IMR-90 (cell line): ENCODE measurements around the gene ALDH7A1. TPM values are rescaled to one million over a fixed set of nuclear protein-coding genes. Genes with fewer than 3 reads are reported as not detected.

Experiments
- ATAC-seq: fragments of 200-7000 bp; cut with Tn5 transposase; 2 replicates; pipeline ENCODE4 v1.9.1; 2020; ENCODE audit warnings: low read depth, mild to moderate bottlenecking, moderate library complexity
- BruUV-seq: library from RNA; stranded (reverse); fragments of 400-500 nt; replicated peaks from 2 replicates; lab custom pipeline; 2021; lab: Mats Ljungman, UMichigan
- CTCF ChIA-PET: fragments of 300-600 bp; formaldehyde crosslinking; extraction: SDS; loops from one replicate; lab custom pipeline; 2021; ENCODE audit warnings: antibody characterized with exemption; lab: Yijun Ruan, JAX
- POLR2A ChIA-PET: fragments of 300-600 bp; sonication (Branson Sonifier 250); formaldehyde crosslinking; loops from one replicate; lab custom pipeline; 2022; ENCODE audit warnings: antibody characterized with exemption; ENCODE audit not compliant: unreplicated experiment; lab: Charles Lee
- DNase-seq: peaks from one replicate; pipeline ENCODE4 v3.0.0; 2013
- H2AFZ ChIP-seq: replicated peaks from 2 replicates; pipeline ENCODE3; 2013; ENCODE audit warnings: low read length, mild to moderate bottlenecking; ENCODE audit not compliant: poor library complexity
- H2AK5ac ChIP-seq: 2 replicates; pipeline ENCODE4 v1.6.1; 2013; ENCODE audit warnings: low read depth, low read length, inconsistent platforms
- H2AK9ac ChIP-seq: replicated peaks from 2 replicates; pipeline ENCODE3; 2013; ENCODE audit warnings: mild to moderate bottlenecking, low read depth, low read length, moderate library complexity; ENCODE audit not compliant: poor library complexity
- H2BK120ac ChIP-seq: 2 replicates; pipeline ENCODE4 v1.6.1; 2013; ENCODE audit warnings: low read depth, low read length, inconsistent platforms
- H2BK15ac ChIP-seq: 3 replicates; pipeline ENCODE4 v1.6.1; 2013; ENCODE audit warnings: low read depth, low read length, inconsistent platforms
- H2BK20ac ChIP-seq: 2 replicates; pipeline ENCODE4 v1.6.1; 2013; ENCODE audit warnings: low read depth, mild to moderate bottlenecking, inconsistent platforms, low read length, moderate library complexity
- H2BK5ac ChIP-seq: 2 replicates; pipeline ENCODE4 v1.6.1; 2013; ENCODE audit warnings: mild to moderate bottlenecking, low read depth, low read length, inconsistent platforms; ENCODE audit not compliant: poor library complexity, severe bottlenecking
- H3K14ac ChIP-seq: replicated peaks from 2 replicates; pipeline ENCODE4 v1.6.1; 2013; ENCODE audit warnings: low read depth, low read length, inconsistent platforms
- H3K18ac ChIP-seq: 2 replicates; pipeline ENCODE4 v1.6.1; 2013; ENCODE audit warnings: low read depth, low read length, control low read depth
- H3K23ac ChIP-seq: 2 replicates; pipeline ENCODE4 v1.6.1; 2013; ENCODE audit warnings: low read depth, low read length, inconsistent platforms
- H3K27ac ChIP-seq: 2 replicates; pipeline ENCODE4 v1.5.1; 2013; ENCODE audit warnings: mild to moderate bottlenecking, control low read depth, low read length; ENCODE audit not compliant: insufficient read depth
- H3K27me3 ChIP-seq: 2 replicates; pipeline ENCODE4 v1.6.1; 2013; ENCODE audit warnings: low read length; ENCODE audit not compliant: control insufficient read depth, insufficient read depth
- H3K36me3 ChIP-seq: 2 replicates; pipeline ENCODE4 v1.6.1; 2013; ENCODE audit warnings: low read length, mixed read lengths; ENCODE audit not compliant: control insufficient read depth, insufficient read depth
- H3K4ac ChIP-seq: 2 replicates; pipeline ENCODE4 v1.6.1; 2013; ENCODE audit warnings: low read depth, low read length, inconsistent platforms
- H3K4me1 ChIP-seq: 2 replicates; pipeline ENCODE4 v1.6.1; 2013; ENCODE audit warnings: low read length, mixed read lengths; ENCODE audit not compliant: control insufficient read depth, insufficient read depth
- H3K4me2 ChIP-seq: 2 replicates; pipeline ENCODE4 v1.6.1; 2013; ENCODE audit warnings: low read depth, mild to moderate bottlenecking, control low read depth, low read length, moderate library complexity
- H3K4me3 ChIP-seq: 2 replicates; pipeline ENCODE4 v1.5.1; 2013; ENCODE audit warnings: low read depth, mild to moderate bottlenecking, control low read depth, low read length, moderate library complexity; ENCODE audit not compliant: insufficient read depth
- H3K56ac ChIP-seq: 2 replicates; pipeline ENCODE4 v1.6.1; 2013; ENCODE audit warnings: low read length, inconsistent platforms; ENCODE audit not compliant: insufficient read depth; ENCODE audit errors: extremely low read depth
- H3K79me1 ChIP-seq, 2 experiments: 2 replicates each; pipeline ENCODE4 v1.6.1; 2013; ENCODE audit warnings: low read length in 2 of 2, inconsistent platforms in 1 of 2, low read depth in 1 of 2
- H3K9ac ChIP-seq: 2 replicates; pipeline ENCODE4 v1.6.1; 2013; ENCODE audit warnings: low read depth, low read length, control low read depth
- H3K9me1 ChIP-seq: 2 replicates; pipeline ENCODE4 v1.6.1; 2013; ENCODE audit warnings: low read length, inconsistent platforms; ENCODE audit not compliant: insufficient read depth
- H3K9me3 ChIP-seq: 2 replicates; pipeline ENCODE4 v1.6.1; 2013; ENCODE audit warnings: low read length; ENCODE audit not compliant: control insufficient read depth, insufficient read depth
- H4K20me1 ChIP-seq: 2 replicates; pipeline ENCODE4 v1.6.1; 2013; ENCODE audit warnings: low read length, inconsistent platforms; ENCODE audit not compliant: insufficient read depth
- H4K5ac ChIP-seq: 2 replicates; pipeline ENCODE4 v1.6.1; 2013; ENCODE audit warnings: mild to moderate bottlenecking, low read depth, low read length, control low read depth
- H4K8ac ChIP-seq, 2 experiments: 2 replicates each; pipeline ENCODE4 v1.6.1; 2013; ENCODE audit warnings: low read depth in 2 of 2, low read length in 2 of 2, control low read depth in 1 of 2, inconsistent platforms in 1 of 2
- H4K91ac ChIP-seq: 2 replicates; pipeline ENCODE4 v1.6.1; 2013; ENCODE audit warnings: low read depth, low read length, inconsistent platforms; ENCODE audit not compliant: insufficient read depth
- BHLHE40 ChIP-seq: fragments of 150-350 bp; IDR thresholded peaks from 2 replicates; pipeline ENCODE4 v1.6.1; 2016; ENCODE audit warnings: mild to moderate bottlenecking, low read depth, low read length
- CEBPB ChIP-seq: IDR thresholded peaks from 2 replicates; pipeline ENCODE4 v1.6.1; 2012; ENCODE audit warnings: low read depth, low read length, improper control_type of control experiment
- CHD1 ChIP-seq: IDR thresholded peaks from 2 replicates; pipeline ENCODE4 v1.6.1; 2012; ENCODE audit warnings: low read depth, low read length, improper control_type of control experiment
- CTCF ChIP-seq: conservative IDR thresholded peaks from 2 replicates; pipeline ENCODE4 v1.5.1; 2012; ENCODE audit warnings: mild to moderate bottlenecking, low read depth, low read length, improper control_type of control experiment
- ELK1 ChIP-seq: fragments of 150-350 bp; IDR thresholded peaks from 2 replicates; pipeline ENCODE4 v1.6.1; 2016; ENCODE audit warnings: low read depth, mild to moderate bottlenecking, low read length, moderate library complexity, borderline replicate concordance
- FOS ChIP-seq: fragments of 150-350 bp; IDR thresholded peaks from 2 replicates; pipeline ENCODE4 v1.6.1; 2016; ENCODE audit warnings: low read depth, low read length
- MAFK ChIP-seq: IDR thresholded peaks from 2 replicates; pipeline ENCODE4 v1.6.1; 2012; ENCODE audit warnings: low read depth, low read length, improper control_type of control experiment
- MXI1 ChIP-seq: IDR thresholded peaks from 2 replicates; pipeline ENCODE4 v1.6.1; 2012; ENCODE audit warnings: low read depth, mild to moderate bottlenecking, low read length, moderate library complexity, borderline replicate concordance
- NFE2L2 ChIP-seq: fragments of 150-350 bp; IDR thresholded peaks from 2 replicates; pipeline ENCODE4 v1.6.1; 2016; ENCODE audit warnings: low read depth, mild to moderate bottlenecking, low read length
- RAD21 ChIP-seq: IDR thresholded peaks from 2 replicates; pipeline ENCODE4 v1.6.1; 2012; ENCODE audit warnings: low read length, improper control_type of control experiment
- RCOR1 ChIP-seq: IDR thresholded peaks from 2 replicates; pipeline ENCODE4 v1.6.1; 2012; ENCODE audit warnings: mild to moderate bottlenecking, low read length, improper control_type of control experiment; ENCODE audit not compliant: insufficient replicate concordance
- RFX5 ChIP-seq: IDR thresholded peaks from 2 replicates; pipeline ENCODE4 v1.8.0; 2012; ENCODE audit warnings: low read depth, mild to moderate bottlenecking, low read length, moderate library complexity
- SMC3 ChIP-seq: fragments of 150-350 bp; IDR thresholded peaks from 2 replicates; pipeline ENCODE4 v1.6.1; 2016; ENCODE audit warnings: low read depth, mild to moderate bottlenecking, antibody characterized with exemption, low read length, moderate library complexity
- USF2 ChIP-seq: fragments of 150-350 bp; IDR thresholded peaks from 2 replicates; pipeline ENCODE4 v1.6.1; 2017; ENCODE audit warnings: mild to moderate bottlenecking, antibody characterized with exemption, low read length, low read depth
- WGBS, 2 experiments: methylation state at CpG; one replicate each; pipeline versions ENCODE4 v1.1.5 to v1.1.7; 2013; ENCODE audit warnings: missing lambda C conversion rate in 2 of 2; ENCODE audit not compliant: insufficient read length in 1 of 2; ENCODE audit errors: extremely low coverage in 2 of 2; 5-methylcytosine and 5-hydroxymethylcytosine counted together
- dilution Hi-C: fragments of 300-500 bp; cut with HindIII; formaldehyde crosslinking; loops from one replicate; pipeline ENCODE4 v1.14.3; 2018; ENCODE audit warnings: low sequenced_read_pairs; ENCODE audit not compliant: unreplicated experiment
- in situ Hi-C: fragments of 300-500 bp; cut with MboI; formaldehyde crosslinking; loops from 3 replicates; pipeline ENCODE4 v1.14.3; 2019; ENCODE audit warnings: low sequenced_read_pairs, inconsistent platforms, mixed read lengths
- intact Hi-C: fragments of 100-400 bp; cut with micrococcal nuclease; formaldehyde crosslinking; loops from 2 replicates; pipeline ENCODE4 v1.10.0; 2022
- polyA plus RNA-seq, 3 experiments: library from polyadenylated mRNA; depleted of rRNA; stranded (reverse); fragments of >200 nt; gene quantifications; 2 replicates each; pipeline ENCODE4 v1.2.3, GENCODE V29; 2012; ENCODE audit warnings: low replicate concordance in 1 of 3
- total RNA-seq: library from RNA; depleted of rRNA; stranded (reverse); fragments of >200 nt; gene quantifications from 2 replicates; pipeline ENCODE4 v1.2.3, GENCODE V29; 2012

The ALDH7A1 gene
- total and polyA plus RNA-seq, 2 of the 4 experiments (the other 2 are of a cell fraction): 40.9 to 62.2 TPM

GRCh38 chr5:126605525-126605924, 10.5 kb upstream of the ALDH7A1 start:
- peaks cover 28% of the 10 kb centered on the region for H3K36me3 ChIP-seq
- H3K79me1 ChIP-seq: peaks cover 15 to 24% of the 10 kb centered on the region in 2 experiments
- H3K27ac ChIP-seq: no peak overlapping the region
- H2BK5ac ChIP-seq: no peak overlapping the region
- H3K27me3 ChIP-seq: no peaks in the 10 kb centered on the region
- H3K9me1 ChIP-seq: peaks cover 3% of the 10 kb centered on the region; the same call in 1 of the 2 replicates
- peaks cover under 1% of the 10 kb centered on the region for H3K4me1 ChIP-seq
- H3K4me3 ChIP-seq: no peak overlapping the region
- no peak for DNase-seq
- WGBS, 2 experiments: no CpG with 5 or more reads among the region's 5 CpGs
- H3K14ac ChIP-seq: no peak overlapping the region
- ChIA-PET POLR2A (no interaction called here), CTCF (no interaction called here)
- ATAC-seq: no peak
- H2AK5ac ChIP-seq: no peak overlapping the region
- H2BK15ac ChIP-seq: no peak overlapping the region
- no peak overlapping the region for H2AK9ac ChIP-seq
- BruUV-seq: no TSS peak
- H4K8ac ChIP-seq: no peak overlapping the region
- no peak overlapping the region for H3K23ac ChIP-seq
- no peak for TF ChIP-seq RAD21
- TF ChIP-seq ELK1: no peak
- TF ChIP-seq CTCF: no peak
- no peak for TF ChIP-seq MAFK
- no peak for TF ChIP-seq RFX5
- no peak for TF ChIP-seq BHLHE40
- TF ChIP-seq MXI1: no peak
- no peak for TF ChIP-seq SMC3
- no peak for TF ChIP-seq FOS
- TF ChIP-seq CHD1: no peak
- TF ChIP-seq RCOR1: no peak
- no peak for TF ChIP-seq CEBPB
- no peak for TF ChIP-seq NFE2L2
- TF ChIP-seq USF2: no peak
- H3K56ac ChIP-seq: no peak overlapping the region
- H4K91ac ChIP-seq: no peak overlapping the region
- no peaks in the 10 kb centered on the region for H3K9me3 ChIP-seq
- in situ Hi-C loops (no loop called here), dilution Hi-C loops (no loop called here), intact Hi-C loops (no loop called here)
- H2BK20ac ChIP-seq: no peak overlapping the region
- H4K20me1 ChIP-seq: peaks cover 8% of the 10 kb centered on the region
- H2AFZ ChIP-seq: no peak overlapping the region
- 0 out of 2 replicates have a peak overlapping the region, but pooled peaks have one; percentile 21 for H3K4me2 ChIP-seq
- H3K9ac ChIP-seq: no peak overlapping the region
- no peak overlapping the region for H2BK120ac ChIP-seq
- no peak overlapping the region for H4K5ac ChIP-seq
- H3K18ac ChIP-seq: no peak overlapping the region
- no peak overlapping the region for H3K4ac ChIP-seq
